ENCODE measurements around the gene PRKCA.

The PRKCA gene

DNA sequence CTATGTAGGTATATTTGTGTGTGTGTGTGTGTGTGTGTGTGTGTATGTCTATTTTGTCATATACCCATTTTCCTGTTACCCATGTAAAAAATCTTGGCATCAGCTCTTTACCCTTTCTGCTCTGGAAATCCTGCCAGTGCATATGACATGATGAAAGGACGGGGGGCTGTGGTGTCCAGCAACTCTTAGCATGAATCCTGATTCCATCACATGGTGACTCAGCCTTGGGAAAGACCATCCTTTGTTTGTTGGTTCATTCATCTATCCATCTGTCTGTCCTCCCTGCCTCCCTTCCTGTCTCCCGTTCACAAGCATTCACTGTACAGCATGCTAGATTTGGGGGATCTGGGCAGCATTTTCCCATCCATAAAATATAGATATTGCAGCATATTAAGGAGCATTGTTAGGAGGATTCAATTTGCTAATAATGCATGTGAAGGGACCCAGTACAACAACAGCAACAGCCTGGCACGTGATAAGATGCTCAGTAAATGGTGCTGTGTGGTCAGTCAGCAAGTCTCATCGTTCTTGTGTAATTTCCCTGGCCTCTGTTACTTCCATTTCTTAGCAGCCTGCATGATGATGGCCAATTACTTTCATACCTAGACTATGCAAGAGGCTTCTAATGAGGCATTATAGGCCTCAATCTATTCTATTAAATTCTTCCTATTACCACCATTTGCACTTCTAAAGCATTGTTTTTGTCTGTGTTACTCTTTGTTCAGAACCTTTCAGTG is 191.0 kb downstream of the PRKCA start:
- DNase-seq: no peak

DNA sequence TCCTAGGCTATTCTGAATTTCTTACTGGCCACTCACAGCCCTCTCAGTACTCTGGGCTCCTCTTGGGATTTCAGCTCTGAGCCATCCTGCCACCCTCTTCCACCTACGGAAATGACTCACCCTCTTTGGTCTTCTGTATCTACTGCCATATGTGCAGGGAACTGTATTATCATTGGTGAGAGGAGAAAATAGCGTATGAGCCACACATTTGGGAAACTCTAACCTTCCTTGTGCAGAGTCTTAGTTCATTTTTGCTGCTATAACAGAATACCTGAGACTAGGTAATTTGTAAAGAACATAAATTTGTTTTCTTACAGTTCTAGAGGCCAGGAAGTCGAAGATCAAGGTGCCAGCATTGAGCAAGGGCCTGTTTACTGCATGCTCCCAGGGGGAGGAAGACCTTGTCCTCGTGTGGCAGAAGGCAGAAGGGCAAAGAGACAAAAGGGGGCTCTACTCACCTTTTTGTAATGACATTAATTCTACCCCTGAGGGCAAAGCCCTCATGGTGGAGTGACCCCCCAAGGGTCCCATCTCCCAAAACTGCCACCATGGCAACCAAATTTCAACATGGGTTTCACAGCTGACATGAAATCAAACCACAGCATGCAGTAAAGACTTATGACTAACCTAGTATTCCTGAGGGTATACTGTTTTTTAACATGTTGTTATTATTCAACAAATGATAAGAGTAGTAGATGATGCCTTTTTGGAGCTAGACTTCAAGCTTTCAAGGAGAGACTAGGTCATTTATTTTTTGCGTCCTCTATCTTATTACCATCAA is 191.8 kb downstream of the PRKCA start:
- no peak for DNase-seq

DNA sequence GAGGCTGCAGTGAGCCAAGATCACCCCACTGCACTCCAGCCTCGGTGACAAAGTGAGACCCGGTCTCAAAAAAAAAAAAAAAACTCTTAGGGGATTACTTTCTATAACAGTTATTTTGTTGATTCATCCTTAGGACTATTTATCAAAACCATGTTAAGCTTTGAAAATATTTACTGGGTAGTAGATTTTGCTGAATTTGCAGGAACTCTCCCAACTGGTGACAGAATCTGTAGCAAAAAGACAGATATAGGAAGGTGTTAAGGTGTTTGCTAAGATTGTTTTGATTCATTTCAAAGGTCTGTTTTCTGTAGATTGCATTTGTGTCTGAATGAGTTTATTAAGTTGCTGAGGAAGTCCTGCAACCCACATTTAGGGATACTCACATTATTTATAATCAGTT is 192.6 kb downstream of the PRKCA start:
- no peak for DNase-seq

DNA sequence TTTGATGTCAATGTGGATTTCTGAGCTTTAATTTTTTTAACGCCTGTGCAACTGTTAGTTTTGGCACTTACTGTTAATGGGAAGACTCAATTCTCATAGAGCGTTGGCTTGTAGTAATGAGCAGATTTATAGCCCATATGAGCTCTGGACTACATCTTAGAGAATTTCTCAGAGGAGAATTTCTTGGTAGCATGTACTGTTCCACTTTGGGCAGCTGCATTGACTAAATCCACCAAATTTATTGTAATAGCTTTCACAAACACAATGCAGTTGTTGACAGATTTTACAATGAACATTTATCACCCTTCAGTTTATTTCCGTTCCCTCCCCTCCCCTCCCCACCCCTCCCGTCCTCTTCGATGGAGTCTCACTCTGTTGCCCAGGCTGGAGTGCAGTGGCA is 193.9 kb downstream of the PRKCA start:
- no peak for DNase-seq

DNA sequence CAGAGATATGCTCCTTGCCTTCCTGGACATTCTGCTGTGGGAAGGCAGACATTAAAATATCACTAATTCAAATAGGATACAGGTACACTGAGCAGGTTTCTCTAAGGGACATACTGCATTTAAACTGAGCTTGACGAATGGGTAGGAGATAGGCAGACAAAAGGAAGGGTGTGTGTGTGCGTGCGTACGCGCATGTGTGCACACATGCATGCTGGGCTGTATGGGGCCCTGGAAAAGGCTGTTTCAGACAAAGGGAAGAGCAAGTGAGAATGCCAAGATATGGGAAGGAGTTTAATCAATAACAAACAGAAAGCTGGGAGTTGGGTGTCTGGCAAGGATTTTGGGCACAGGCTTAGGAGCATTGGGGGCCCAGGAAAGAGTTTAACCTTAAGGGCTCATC is 196.2 kb downstream of the PRKCA start:
- DNase-seq: no peak

DNA sequence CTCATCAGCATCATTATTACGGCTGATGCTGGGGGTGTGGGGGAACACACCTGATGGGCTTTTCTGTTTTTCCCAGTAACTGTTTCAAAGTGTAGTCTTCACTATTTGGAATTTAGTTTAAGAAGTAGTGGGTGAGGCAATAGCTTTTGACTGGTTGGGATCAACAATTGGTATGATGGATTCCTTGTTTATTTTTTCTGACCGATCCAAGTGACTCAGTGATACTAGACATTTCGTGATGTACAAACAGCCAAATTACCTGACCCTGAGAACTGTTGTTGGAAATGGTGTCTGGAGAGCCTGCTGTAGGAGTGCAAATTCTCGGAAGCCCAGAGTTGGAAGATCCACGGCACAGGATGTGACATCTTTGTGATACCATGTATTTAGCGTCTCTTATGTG is 204.2 kb downstream of the PRKCA start:
- DNase-seq: no peak

DNA sequence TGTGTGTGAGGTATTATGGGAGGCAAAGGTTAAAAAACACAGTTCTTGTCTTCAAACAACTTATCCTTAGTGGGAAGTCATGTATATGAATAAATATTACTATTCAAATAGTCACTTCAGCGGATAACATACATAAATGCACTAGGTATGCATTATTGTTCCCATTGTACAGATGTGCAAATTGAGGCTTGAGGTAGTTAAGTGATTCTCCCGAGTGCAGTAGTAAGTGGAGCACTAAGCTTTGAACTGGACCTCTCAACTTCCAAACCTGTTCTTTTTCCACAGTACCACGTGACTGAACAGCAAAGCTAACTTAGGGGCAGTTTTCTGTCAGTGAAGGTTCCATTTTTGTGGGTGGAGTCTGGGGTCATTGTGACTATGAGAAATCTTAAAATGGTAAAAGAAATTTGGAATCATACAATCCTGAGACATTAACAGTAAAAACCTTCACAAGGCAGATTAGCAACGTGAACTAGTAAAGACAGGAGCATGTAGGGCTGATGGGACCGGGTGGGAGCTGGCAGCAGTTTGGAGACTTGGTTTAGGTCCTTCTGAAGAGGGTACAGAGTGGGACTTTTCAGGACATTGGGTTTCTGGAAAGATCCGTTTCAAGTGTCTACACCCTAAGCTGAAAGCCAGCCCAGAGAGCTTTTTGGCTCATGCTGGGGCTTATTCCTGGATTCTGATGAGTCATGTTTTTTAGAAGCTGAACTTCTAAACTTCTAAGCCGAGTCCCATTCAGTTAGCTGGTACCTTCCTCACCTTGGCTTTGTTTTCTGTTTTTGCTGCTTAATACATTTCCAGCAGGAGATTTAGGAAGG is 204.9 kb downstream of the PRKCA start:
- DNase-seq: no peak

DNA sequence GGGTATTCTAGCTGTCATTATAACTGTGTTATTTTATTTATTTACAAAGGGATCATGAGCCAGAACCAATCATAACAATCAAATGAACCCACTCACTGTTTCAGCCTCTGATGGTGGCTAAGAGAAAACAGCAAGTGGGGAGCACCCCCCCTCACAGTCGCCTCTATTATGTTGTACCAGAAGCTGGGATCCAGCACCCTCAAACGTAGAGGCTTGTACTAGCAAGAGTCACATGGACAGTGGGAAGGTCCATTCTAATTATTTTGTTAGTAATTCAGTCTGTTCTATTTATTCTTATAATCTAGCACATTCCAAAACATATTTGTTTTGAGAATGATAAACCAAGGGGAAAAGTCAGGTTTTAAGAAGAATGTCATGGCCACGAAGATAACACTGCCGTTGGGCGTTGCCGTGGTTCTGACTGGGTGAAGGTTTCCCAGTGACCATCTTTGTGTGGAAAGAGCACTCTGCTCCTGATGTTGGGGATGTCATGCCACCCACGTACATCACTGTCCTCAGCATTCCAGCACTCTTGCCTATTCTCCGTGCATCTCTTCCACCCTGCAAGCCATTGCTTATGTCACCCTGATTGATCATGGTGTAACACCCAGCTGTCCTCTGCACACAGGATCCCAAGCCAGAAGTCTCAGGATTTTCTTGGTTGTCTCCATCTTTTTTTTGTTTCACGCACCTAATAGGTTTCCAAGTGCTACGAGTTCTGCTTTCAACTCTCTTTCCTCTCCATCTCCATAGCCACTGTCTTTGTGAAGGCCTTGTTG is 205.8 kb downstream of the PRKCA start:
- no peak for DNase-seq

DNA sequence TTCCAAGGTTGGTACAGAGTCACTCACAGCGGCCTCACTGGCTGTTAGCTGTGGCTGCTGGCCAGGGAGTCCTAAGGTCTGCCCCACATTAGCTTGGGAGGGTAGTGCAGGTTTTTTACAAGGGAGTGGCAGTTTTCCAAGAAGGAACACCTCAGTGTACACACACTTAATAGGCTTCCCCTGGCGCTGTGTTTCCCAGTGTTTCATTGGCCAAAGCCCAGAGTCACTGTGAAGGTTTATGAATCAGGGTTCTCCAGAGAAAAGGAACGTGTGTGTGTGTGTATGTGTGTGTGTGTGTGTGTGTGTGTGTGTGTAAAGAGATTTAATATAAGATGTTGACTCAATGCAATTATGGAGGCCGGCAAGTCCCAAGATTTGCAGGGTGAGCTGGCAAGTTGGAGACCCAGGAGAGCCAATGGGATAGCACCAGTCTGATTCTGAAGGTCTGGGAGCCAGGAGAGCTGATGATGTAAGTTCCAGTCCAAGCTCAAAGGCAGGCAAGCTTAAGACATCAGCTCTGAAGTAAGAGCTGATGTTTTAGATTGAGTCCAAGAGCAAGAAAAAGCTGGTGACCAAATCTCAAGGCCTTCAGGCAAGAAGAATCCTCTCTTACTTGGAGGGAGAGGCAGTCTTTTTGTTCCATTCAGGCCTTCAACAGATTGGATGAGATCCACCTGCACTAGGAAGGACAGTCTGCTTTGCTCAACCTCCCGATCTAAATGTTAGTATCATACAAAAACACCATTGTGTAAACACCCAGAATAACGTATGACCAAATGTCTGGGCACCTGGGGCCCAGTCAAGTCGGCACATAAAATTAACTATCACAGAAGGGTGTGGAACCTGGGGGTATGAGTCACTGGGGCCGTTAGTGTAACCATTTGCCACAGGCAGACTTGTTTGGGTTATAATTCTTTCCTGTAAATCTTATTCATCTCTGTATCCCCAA is 206.8 kb downstream of the PRKCA start:
- no peak for DNase-seq

DNA sequence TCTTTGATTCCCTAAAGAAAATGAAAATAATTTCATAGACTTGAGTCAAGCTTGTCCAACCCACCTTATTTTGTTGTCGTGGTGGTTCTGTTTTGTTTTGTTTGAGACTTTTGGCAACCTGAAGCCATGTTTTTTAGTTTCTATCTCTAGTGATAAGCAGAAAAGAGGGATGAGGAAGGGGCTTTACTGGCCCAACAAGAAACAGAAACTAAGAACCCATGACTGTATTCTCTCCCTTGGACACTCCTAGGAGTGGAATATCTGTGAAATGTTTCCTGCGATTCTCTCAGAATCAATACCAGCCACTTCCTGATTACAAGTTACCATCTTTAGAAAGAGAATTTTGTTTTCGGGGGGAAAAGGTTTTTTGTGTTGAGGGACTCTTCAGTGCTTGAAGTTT is 207.5 kb downstream of the PRKCA start:
- DNase-seq: no peak

DNA sequence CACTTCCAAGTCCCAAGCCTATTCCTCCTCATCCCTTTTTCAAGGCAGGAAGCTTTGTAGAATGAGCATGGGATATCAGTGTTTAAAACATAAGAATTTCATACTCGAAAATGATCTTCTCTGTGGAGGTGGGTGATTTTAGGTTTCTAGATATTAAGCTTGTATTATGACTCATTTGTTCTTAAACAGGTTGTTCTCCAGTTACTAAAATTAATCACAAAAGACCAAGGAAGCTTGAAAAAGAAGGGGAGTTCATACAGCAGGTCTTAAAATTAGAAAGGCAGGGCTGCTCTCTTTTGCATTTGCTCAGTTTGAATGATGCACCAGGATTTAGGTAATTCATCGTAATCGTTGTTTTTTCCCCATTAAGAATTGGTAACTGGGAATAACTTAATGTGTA is 208.7 kb downstream of the PRKCA start:
- no peak for DNase-seq

DNA sequence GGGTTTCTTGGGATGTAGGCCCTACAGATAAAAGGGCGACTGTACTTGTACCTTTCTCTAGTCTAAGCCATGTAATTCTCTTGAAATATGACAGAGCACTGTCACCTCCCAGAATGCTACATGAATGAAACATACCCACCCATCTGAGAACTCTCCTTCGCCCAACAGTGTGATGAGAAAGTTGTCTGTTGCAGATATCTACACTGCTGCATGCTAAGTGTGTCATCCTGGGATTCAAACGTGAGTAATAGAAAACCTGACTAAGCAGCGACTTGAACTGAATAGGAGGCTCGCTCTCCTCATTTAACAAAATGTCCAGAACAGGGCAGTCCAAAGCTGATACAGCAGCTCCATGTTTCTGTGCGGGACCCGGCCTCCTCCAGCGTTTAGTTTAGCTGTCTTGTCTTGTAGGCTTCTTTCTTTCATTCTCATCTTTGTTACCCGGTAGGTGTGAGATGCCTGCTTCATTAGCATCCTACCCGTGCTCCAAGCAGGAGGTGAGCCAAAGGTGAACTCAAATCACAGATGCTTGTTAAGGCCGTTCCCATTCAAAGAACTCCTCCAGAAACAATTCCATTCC is 211.9 kb downstream of the PRKCA start:
- DNase-seq: no peak

DNA sequence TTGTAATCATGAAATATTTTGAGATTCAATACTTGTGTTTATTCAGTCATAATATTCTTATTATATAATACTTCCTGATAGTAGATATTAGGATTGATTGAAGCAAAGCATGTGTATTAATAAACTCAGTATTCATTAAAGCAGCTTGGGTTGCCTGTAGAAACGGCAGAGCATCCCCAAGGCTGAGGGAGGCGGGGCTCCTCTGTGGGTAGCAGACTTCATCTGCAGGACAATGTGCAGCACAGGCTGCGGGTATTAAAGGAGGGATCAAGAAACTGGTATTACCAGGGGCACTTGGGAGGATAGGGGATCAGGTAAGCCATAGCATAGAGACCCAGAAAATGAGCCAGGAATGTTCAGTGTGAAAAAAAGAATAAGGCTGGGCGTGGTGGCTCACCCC is 213.6 kb downstream of the PRKCA start:
- no peak for DNase-seq

DNA sequence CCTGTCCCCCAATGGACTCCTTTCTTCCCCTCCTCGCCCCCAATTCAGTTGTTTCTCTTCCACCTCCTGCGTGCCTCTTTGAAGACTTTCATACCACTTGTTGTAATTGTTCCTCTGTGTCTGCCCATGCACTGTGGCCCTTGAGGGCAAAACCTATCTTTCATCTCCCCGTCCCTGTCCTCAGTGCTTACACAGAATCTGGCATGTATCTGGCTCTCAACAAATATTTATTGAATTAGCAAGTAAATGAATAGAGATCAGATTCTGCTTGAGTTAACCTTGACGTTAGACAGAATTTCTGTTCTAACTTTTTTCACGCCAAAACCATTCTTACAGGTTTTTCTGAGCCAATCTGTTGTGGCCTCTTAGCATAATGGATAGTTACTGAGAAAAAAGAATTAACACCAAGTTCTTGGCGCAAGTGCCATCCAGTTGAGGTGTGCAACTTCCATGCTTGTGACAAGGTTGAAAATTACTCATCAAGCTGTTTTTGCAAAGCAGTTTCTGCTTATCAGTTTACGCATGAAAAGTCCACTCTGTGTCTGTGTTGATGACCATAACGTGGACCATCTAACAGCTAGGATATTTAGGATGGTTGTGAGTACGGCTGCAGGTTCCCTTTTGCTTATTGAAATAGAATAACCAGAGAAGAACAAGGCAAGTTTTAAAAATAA is 215.1 kb downstream of the PRKCA start:
- no peak for DNase-seq

DNA sequence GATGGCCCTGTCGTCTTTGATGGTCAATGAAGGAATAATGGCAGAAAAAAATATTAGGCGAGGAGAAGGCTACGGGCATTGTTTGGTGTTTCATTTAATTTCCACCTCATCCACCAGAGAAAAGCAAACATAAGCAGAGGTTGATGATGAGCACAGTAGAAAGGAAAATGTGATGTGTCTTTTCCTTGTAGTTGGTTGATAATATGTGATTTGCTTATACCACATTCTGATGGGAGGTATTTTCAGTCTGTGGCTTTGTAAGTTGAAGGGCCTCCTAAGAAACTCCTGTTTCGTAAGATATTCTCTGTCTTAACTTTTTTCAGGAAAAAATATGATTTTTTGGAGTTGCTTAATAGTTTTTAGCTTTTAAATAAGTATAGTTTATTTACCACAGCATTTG is 215.7 kb downstream of the PRKCA start:
- DNase-seq: no peak

DNA sequence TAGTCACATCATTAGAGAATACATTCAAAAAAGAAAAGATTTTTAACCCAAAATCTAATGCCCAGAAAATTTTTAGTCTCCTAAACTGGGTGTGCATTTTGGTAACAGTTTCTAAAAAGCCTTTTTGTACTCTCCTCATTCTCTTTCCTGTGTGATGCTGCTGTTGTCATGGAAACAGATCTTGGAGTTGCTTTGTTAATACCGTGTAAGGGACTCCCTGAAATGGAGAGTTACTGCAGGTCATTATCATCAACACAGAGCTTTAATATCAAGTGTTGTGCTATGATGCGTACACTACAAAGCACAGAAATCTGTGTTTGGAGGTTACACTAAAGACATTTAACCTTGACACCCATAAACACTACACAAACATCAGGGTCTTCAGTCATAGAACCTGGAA is 216.3 kb downstream of the PRKCA start:
- no peak for DNase-seq

DNA sequence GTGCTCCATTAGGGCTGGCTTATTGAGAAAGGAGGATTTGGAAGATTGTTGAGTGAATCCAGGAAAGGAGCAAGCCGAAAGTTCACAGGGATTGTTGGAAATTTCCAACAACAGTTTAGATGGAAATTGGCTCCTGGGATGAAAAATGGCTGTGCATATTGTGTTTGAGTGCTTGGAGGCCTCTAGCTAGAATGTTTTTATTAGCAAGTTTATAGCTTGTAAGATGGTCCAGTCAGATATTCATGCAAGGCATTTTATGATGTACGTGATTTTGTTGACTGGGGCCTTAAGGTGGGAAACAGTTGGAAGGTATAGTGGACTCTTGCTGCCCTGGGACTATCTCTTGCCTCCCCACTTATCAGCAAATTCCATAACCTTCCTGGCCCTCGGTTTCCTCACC is 216.7 kb downstream of the PRKCA start:
- DNase-seq: no peak

DNA sequence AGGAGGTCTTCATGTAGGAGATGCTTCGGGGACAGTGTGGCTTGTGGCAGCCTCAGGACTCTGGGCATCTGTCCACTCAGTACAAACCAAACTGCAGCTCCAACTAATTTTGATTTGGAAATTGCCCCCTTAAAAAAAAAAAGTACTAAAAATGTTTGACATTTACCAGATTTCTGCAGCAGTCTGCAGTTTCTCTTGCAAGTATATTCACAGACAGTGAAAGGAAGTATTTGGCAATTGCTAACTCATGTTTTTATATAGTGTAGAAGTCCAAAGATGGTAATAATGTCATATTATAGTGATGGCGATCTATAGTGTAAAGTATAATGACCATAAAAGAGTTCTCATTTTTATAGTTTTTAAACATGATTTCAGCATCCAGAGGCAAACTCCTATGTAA is 218.6 kb downstream of the PRKCA start:
- DNase-seq: no peak

DNA sequence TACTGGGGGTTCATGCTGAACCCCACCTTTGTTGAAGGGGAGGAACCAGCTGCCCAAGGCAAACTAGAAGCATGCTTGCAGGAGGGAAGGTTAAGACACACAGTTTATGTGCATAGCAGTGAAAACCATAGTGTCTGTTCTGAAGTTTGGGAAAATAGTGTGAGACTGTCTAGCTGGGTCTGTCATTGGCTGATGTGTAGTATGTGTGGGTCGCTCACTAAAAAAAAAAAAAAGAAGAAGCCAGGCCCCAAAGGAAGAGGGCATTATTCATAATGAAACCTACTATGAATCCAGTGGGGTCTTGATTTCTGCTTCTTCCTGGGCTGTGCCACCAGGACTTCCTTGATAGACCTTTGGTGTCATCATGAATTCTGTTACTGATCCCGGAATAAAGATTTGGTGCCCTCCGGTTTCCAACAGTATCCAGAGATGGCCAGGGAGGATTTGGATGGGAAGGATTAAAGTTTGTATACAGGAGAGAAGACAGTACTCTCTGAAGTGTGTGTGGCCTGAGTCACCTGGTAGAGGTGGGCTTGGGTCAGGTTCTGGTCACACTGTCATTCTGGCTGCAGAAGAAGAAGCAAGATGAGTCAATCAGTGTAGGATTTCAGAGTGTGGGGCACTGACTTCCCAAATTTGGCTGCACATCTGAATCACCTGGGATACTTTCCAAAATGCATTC is 220.3 kb downstream of the PRKCA start:
- DNase-seq: no peak

All from effector CD8-positive, alpha-beta T cell (primary cell).